Body of pancreas (tissue), 4 donors: ENCODE results near the gene CEP83. TPM values are rescaled to one million over a fixed set of nuclear protein-coding genes. Genes with fewer than 3 reads are reported as not detected.

Experiments used
- ATAC-seq: fragments of 150-250 bp; one replicate; pipeline ENCODE4 v1.9.1; 2016
- DNase-seq, 4 donors: peaks; one replicate each; pipeline ENCODE4 v3.0.0-alpha.2; 2019
- H3K27ac ChIP-seq, 4 donors: fragments of 200-600 bp; sonication (generic); 1 replicate in 3 of 4; 2 replicates in 1 of 4; pipeline versions ENCODE4 v1.5.1 to v1.6.1; 2016 to 2019; ENCODE audit warnings: mild to moderate bottlenecking in 1 of 4, mixed read lengths in 1 of 4, moderate library complexity in 1 of 4
- H3K27me3 ChIP-seq, 2 donors: fragments of 200-600 bp; sonication (generic); one replicate each; pipeline ENCODE4 v1.6.0; 2016; ENCODE audit warnings: mild to moderate bottlenecking in 1 of 2
- H3K36me3 ChIP-seq, 2 donors: fragments of 200-600 bp; sonication (generic); replicated peaks in 1 of 2; 2 replicates each; pipeline ENCODE4 v1.5.1; 2016; ENCODE audit warnings: low read depth in 2 of 2; ENCODE audit not compliant: insufficient read depth in 1 of 2
- H3K4me1 ChIP-seq: fragments of 200-600 bp; sonication (generic); one replicate; pipeline ENCODE4 v1.6.0; 2016
- H3K4me3 ChIP-seq, 2 donors: fragments of 200-600 bp; sonication (generic); 1 replicate in 1 of 2; 2 replicates in 1 of 2; pipeline ENCODE4 v1.5.1; 2016 to 2019
- H3K9me3 ChIP-seq, 3 donors: fragments of 200-600 bp; sonication (generic); 1 replicate in 2 of 3; 2 replicates in 1 of 3; pipeline ENCODE4 v1.5.1; 2016
- POLR2A ChIP-seq, 3 donors: fragments of 450-650 bp; IDR thresholded peaks; one replicate each; pipeline ENCODE4 v1.6.1; 2016; ENCODE audit warnings: antibody characterized with exemption in 3 of 3, mild to moderate bottlenecking in 2 of 3
- WGBS, 2 donors: methylation state at CpG; one replicate each; pipeline ENCODE4 v1.1.5; 2017; 5-methylcytosine and 5-hydroxymethylcytosine counted together
- intact Hi-C: fragments of 100-400 bp; cut with DNase I; formaldehyde crosslinking; loops from one replicate; pipeline ENCODE4 v1.15.1; 2023
- total RNA-seq, 2 donors: library from RNA; depleted of rRNA; stranded (reverse); fragments of >200 nt; gene quantifications; one replicate each; pipeline ENCODE4 v1.1.0, GENCODE V29; 2016
- TF ChIP-seq, protein P1 (sequence below), 7 experiments: fragments of 450-650 bp in 4 of 7; fragments of 200-600 bp in 3 of 7; sonication (generic) in 3 of 7; IDR thresholded peaks; one replicate each; pipeline ENCODE4 v1.5.1; 2016 to 2019; ENCODE audit warnings: antibody characterized with exemption in 7 of 7

Gene CEP83
- total RNA-seq, 2 donors from 2014 or later, result 41.8 to 48.1 TPM

DNA sequence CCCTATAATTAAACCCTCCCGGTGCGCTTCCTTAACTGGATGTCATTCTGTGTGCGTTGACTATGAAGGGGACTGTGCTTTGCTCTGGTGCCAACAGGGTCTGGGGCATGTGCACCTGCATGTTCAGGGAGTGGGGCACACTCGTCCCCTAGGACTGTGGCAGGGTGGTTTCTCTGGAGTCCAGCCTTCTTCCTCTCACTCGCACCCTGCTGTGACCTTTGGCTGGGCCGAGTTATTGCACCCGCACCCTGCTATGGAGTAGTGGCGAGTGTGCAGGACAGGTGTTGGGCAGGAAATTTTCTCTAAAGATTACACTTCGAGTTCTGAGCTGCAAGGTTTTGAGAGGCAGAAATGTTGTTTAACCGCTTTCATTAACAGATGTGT lies 172.4 kb downstream of the CEP83 start:
- ATAC-seq (no peak), DNase-seq (no peak)
- WGBS, 2 donors, result 42 to 43% methylated on average over 7 to 10 of the region's 10 CpGs
- Histone ChIP-seq H3K27ac (no peak overlapping the region), H3K36me3 (no peaks in the 10 kb centered on the region), H3K4me3 (no peak overlapping the region), H3K4me1 (no peaks in the 10 kb centered on the region), H3K27me3 (no peaks in the 10 kb centered on the region), H3K9me3 (no peaks in the 10 kb centered on the region)
- no peak for TF ChIP-seq POLR2A (IDR thresholded peaks at IDR 0.05)
- TF ChIP-seq, protein P1, sequence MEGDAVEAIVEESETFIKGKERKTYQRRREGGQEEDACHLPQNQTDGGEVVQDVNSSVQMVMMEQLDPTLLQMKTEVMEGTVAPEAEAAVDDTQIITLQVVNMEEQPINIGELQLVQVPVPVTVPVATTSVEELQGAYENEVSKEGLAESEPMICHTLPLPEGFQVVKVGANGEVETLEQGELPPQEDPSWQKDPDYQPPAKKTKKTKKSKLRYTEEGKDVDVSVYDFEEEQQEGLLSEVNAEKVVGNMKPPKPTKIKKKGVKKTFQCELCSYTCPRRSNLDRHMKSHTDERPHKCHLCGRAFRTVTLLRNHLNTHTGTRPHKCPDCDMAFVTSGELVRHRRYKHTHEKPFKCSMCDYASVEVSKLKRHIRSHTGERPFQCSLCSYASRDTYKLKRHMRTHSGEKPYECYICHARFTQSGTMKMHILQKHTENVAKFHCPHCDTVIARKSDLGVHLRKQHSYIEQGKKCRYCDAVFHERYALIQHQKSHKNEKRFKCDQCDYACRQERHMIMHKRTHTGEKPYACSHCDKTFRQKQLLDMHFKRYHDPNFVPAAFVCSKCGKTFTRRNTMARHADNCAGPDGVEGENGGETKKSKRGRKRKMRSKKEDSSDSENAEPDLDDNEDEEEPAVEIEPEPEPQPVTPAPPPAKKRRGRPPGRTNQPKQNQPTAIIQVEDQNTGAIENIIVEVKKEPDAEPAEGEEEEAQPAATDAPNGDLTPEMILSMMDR (IDR thresholded peaks at IDR 0.05), result no peak
- intact Hi-C loops, result no loop called here

DNA sequence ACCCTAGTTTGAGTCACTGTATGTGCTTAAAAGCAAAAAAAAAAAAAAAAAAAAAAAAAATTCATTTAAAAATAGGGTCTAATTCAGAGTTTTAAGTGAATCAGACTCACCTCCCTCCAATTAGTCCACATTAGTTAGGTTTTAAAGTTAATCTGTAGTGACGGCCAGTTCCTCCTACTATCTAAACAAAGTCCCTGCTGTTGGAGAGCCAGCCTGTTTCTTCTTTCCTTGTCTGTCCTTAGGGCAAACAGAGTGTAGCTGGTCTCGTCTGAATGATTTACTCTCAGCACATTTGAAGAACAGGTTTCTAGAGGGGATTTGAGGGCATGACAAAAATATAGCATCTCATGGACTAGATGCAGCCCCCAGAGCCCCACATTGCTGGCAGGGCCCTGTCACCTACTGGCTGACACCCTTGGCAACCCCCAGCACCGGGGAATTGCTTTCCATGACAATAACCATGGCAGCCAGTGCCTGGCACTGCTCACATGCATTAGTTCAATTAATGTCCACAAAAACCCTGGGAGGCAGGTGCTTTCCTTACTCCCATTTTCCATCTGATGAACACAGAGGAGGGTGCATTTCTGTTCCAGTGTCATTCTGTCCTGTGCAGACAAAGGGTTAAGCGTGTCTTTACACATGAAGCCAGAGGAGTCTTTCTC lies 173.0 kb downstream of the CEP83 start:
- no peaks in the 10 kb centered on the region for H3K36me3 ChIP-seq
- H3K27me3 ChIP-seq, result no peaks in the 10 kb centered on the region
- H3K4me1 ChIP-seq, result no peaks in the 10 kb centered on the region
- TF ChIP-seq, protein P1 (IDR thresholded peaks at IDR 0.05), result no peak
- TF ChIP-seq POLR2A (IDR thresholded peaks at IDR 0.05), result no peak
- intact Hi-C loops, result no loop called here
- 51 to 63% methylated on average over 4 of the region's 4 CpGs for WGBS, 2 donors
- H3K27ac ChIP-seq, result no peak overlapping the region
- H3K9me3 ChIP-seq, result no peaks in the 10 kb centered on the region
- DNase-seq, result no peak
- ATAC-seq, result no peak
- H3K4me3 ChIP-seq, result no peak overlapping the region

DNA sequence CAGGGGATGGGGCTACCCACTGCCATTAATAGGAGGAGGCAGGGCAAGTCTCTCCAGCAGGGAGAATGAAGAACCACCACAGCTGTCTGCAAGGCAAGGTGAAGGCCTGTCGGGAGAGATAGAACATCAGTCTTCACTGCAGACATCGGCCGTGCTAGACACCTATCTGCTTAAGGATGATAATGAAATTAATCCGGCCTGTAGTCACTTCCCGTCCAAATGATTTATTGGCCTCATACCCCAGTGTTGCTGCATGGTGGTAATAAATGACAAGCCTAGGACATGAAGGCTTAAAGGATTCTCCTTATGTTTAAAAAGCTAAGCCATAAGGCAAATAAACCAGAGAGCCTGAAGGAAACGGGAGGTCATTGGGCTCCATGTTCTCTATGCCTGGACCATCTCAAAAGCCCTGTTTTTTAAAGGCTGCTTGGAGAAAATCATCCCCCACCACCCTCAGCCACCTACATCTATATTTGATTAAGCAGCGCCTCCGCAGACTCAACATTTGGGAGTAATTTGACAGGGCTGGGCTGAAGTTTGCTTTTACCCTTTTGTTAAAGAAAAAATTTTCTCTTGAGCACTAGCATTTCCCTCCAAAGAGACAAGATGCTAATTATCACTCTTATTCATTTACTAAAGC lies 173.6 kb downstream of the CEP83 start:
- intact Hi-C loops, result no loop called here
- no peak overlapping the region for H3K27ac ChIP-seq
- H3K36me3 ChIP-seq, result no peaks in the 10 kb centered on the region
- TF ChIP-seq POLR2A (IDR thresholded peaks at IDR 0.05), result no peak
- H3K4me3 ChIP-seq, result no peak overlapping the region
- DNase-seq, result no peak
- H3K4me1 ChIP-seq, result no peaks in the 10 kb centered on the region
- ATAC-seq, result no peak
- no peaks in the 10 kb centered on the region for H3K27me3 ChIP-seq
- 77 to 80% methylated on average over 8 of the region's 8 CpGs for WGBS, 2 donors
- no peaks in the 10 kb centered on the region for H3K9me3 ChIP-seq

DNA sequence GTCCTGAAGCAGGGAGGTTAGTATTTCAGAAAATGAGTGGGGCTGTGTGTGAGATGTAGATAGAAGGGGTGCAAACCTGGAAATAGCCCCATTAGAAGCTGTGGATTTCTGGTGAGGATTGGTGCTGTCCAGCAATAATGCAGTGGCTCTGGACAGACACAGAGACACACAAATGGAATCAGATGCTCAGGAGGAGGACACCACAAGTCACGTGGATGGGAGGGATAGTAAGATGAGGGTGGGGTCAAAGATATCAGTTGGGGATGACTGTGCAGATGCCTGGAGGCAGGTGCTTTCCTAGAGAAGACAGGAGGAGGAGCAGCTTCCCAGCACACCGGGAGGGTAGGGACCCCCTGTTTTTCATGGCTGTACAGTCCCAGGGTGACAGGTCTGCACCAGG lies 174.8 kb downstream of the CEP83 start:
- TF ChIP-seq, protein P1 (IDR thresholded peaks at IDR 0.05), result no peak
- WGBS, 2 donors, result 53% methylated on average over 2 of the region's 2 CpGs
- no peaks in the 10 kb centered on the region for H3K4me1 ChIP-seq
- no peak overlapping the region for H3K4me3 ChIP-seq
- no peak for ATAC-seq
- no peak overlapping the region for H3K27ac ChIP-seq
- no peaks in the 10 kb centered on the region for H3K9me3 ChIP-seq
- no peaks in the 10 kb centered on the region for H3K36me3 ChIP-seq
- H3K27me3 ChIP-seq, result no peaks in the 10 kb centered on the region
- intact Hi-C loops, result no loop called here
- DNase-seq, result no peak

DNA sequence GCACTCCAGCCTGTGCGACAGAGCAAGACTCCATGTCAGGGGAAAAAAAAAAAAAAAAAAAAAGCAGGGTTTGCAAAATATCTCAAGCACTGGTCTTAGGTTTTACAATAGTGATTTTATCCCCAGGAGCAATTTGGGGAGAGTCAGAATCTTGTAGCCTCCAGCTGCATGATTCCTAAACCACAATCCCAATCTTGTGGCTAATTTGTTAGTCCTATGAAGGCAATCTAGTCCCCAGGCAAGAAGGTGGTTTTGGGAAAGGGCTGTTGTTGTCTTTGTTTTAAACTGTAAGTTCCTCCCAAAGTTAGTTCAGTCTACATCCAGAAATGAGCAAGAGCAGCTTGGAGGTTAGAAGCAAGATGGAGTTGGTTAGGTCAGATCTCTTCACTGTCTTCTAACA lies 175.6 kb downstream of the CEP83 start:
- Histone ChIP-seq H3K4me3 (no peak overlapping the region), H3K36me3 (no peaks in the 10 kb centered on the region), H3K27ac (no peak overlapping the region), H3K4me1 (no peaks in the 10 kb centered on the region), H3K9me3 (no peaks in the 10 kb centered on the region), H3K27me3 (no peaks in the 10 kb centered on the region)
- ATAC-seq (no peak), DNase-seq (no peak)
- intact Hi-C loops, result no loop called here
- 92 to 100% methylated on average over 1 of the region's 1 CpG for WGBS, 2 donors
- TF ChIP-seq, protein P1 (IDR thresholded peaks at IDR 0.05), result no peak
- no peak for TF ChIP-seq POLR2A (IDR thresholded peaks at IDR 0.05)
